Activated naive CD8-positive, alpha-beta T cell treated with anti-CD3 and anti-CD28 coated beads, Interleukin-2, amount 50 U/mL, for 16 hours (primary cell): Measurements from ENCODE around the gene TTLL9.

ENCODE experiments used
- DNase-seq: peaks from one replicate; pipeline ENCODE4 v3.0.0-alpha.2; 2020; ENCODE audit warnings: low read depth, low spot score

The TTLL9 gene

GRCh38 chr20:31857861-31858759 is 12.3 kb upstream of the TTLL9 start:
- no peak for DNase-seq

- no peak for DNase-seq
These were observed 11.7 kb upstream of the TTLL9 start for GRCh38 chr20:31858760-31859083.

- DNase-seq, result no peak
These were observed 11.0 kb upstream of the TTLL9 start for GRCh38 chr20:31859266-31859997.

GRCh38 chr20:31859998-31860380 is 10.4 kb upstream of the TTLL9 start:
- no peak for DNase-seq

- no peak for DNase-seq
These were observed 9.9 kb upstream of the TTLL9 start for GRCh38 chr20:31860390-31861134.

- no peak for DNase-seq
These were observed 9.4 kb upstream of the TTLL9 start for GRCh38 chr20:31861135-31861384.

GRCh38 chr20:31861385-31862156 is 8.9 kb upstream of the TTLL9 start:
- peak; percentile 47 for DNase-seq

GRCh38 chr20:31862157-31862470 is 8.3 kb upstream of the TTLL9 start:
- no peak for DNase-seq

GRCh38 chr20:31862506-31862905 is 7.9 kb upstream of the TTLL9 start:
- DNase-seq, result no peak

- DNase-seq, result no peak
These were observed 6.9 kb upstream of the TTLL9 start for GRCh38 chr20:31863296-31864085.

- no peak for DNase-seq
These were observed 5.7 kb upstream of the TTLL9 start for GRCh38 chr20:31864521-31865400.

- no peak for DNase-seq
These were observed 4.2 kb upstream of the TTLL9 start for GRCh38 chr20:31866221-31866620.

- DNase-seq, result no peak
These were observed 1.4 kb upstream of the TTLL9 start for GRCh38 chr20:31868853-31869672.

GRCh38 chr20:31869673-31869941 is 827 bp upstream of the TTLL9 start:
- no peak for DNase-seq

- no peak for DNase-seq
These were observed 538 bp downstream of the TTLL9 start for GRCh38 chr20:31870726-31871617.

- DNase-seq, result no peak
These were observed 1.2 kb downstream of the TTLL9 start for GRCh38 chr20:31871618-31871954.

- no peak for DNase-seq
These were observed 2.0 kb downstream of the TTLL9 start for GRCh38 chr20:31872406-31872805.

GRCh38 chr20:31875671-31876070 is 5.2 kb downstream of the TTLL9 start:
- no peak for DNase-seq

- DNase-seq, result no peak
These were observed 7.2 kb downstream of the TTLL9 start for GRCh38 chr20:31877684-31878083.
